HepG2 (cell line): ENCODE results near the gene ZKSCAN5. TPM values are rescaled to one million over a fixed set of nuclear protein-coding genes. Genes with fewer than 3 reads are reported as not detected.

ENCODE experiments used
- FOXA1 ChIP-seq, 2 experiments: fragments of 450-650 bp in 1 of 2; sonication (generic) in 1 of 2; formaldehyde crosslinking in 1 of 2; IDR thresholded peaks; 2 replicates each; pipeline versions ENCODE4 v1.4.0 to v1.6.1; 2016 to 2020; ENCODE audit warnings: missing genetic modification reagents in 1 of 2
- HES4 ChIP-seq: sonication (generic); formaldehyde crosslinking; IDR thresholded peaks from 2 replicates; pipeline ENCODE4 v1.9.0; 2021; ENCODE audit warnings: mild to moderate bottlenecking, missing genetic modification reagents, borderline replicate concordance
- SAFB2 ChIP-seq: sonication (generic); formaldehyde crosslinking; IDR thresholded peaks from 2 replicates; pipeline ENCODE4 v1.5.1; 2020; ENCODE audit warnings: missing genetic modification reagents, low read depth, mild to moderate bottlenecking, borderline replicate concordance
- SIX4 ChIP-seq: sonication (generic); formaldehyde crosslinking; IDR thresholded peaks from 2 replicates; pipeline ENCODE4 v1.4.0; 2020; ENCODE audit warnings: missing genetic modification reagents
- TMF1 ChIP-seq: sonication (generic); formaldehyde crosslinking; IDR thresholded peaks from 2 replicates; pipeline ENCODE4 v1.8.1; 2022; ENCODE audit warnings: low read depth, missing genetic modification reagents
- YEATS4 ChIP-seq: sonication (generic); formaldehyde crosslinking; IDR thresholded peaks from 2 replicates; pipeline ENCODE4 v1.4.0; 2020; ENCODE audit warnings: missing genetic modification reagents, borderline replicate concordance
- ZFP41 ChIP-seq: sonication (generic); formaldehyde crosslinking; IDR thresholded peaks from 2 replicates; pipeline ENCODE4 v1.4.0; 2020; ENCODE audit warnings: mild to moderate bottlenecking, missing genetic modification reagents, borderline replicate concordance
- ZNF136 ChIP-seq: sonication (generic); formaldehyde crosslinking; IDR thresholded peaks from 2 replicates; pipeline ENCODE4 v1.8.1; 2022; ENCODE audit warnings: low read depth, mild to moderate bottlenecking, moderate library complexity, missing genetic modification reagents
- ZNF230 ChIP-seq: sonication (generic); formaldehyde crosslinking; IDR thresholded peaks from 2 replicates; pipeline ENCODE4 v1.4.0; 2020; ENCODE audit warnings: mild to moderate bottlenecking, missing genetic modification reagents
- ZNF792 ChIP-seq: IDR thresholded peaks from 2 replicates; pipeline ENCODE4 v1.6.1; 2016
- polyA plus RNA-seq, 8 experiments: library from polyadenylated mRNA; depleted of rRNA in 3 of 8; stranded (reverse) in 7 of 8; unstranded in 1 of 8; fragments of >200 nt; fragmentation: Illumina TruSeq in 4 of 8; extraction: Trizol in 4 of 8; gene quantifications; 2 replicates each; pipeline versions ENCODE4 v1.2.1 to v1.2.3, GENCODE V29; 2011 to 2016; ENCODE audit warnings: low read depth in 4 of 8, missing spikeins in 1 of 8, mixed read lengths in 1 of 8; ENCODE audit not compliant: insufficient read depth in 1 of 8
- total RNA-seq, 5 experiments: library from RNA; depleted of rRNA; stranded (reverse); fragments of >200 nt; fragmentation: Illumina TruSeq; extraction: Trizol; gene quantifications; 2 replicates each; pipeline ENCODE4 v1.2.3, GENCODE V29; 2016; ENCODE audit warnings: low read depth in 1 of 5
- TF ChIP-seq, protein P1 (sequence below): sonication (generic); formaldehyde crosslinking; IDR thresholded peaks from 2 replicates; pipeline ENCODE4 v1.9.0; 2021; ENCODE audit warnings: mild to moderate bottlenecking, missing genetic modification reagents
- TF ChIP-seq, protein P2 (sequence below): sonication (generic); formaldehyde crosslinking; IDR thresholded peaks from 2 replicates; pipeline ENCODE4; 2020; ENCODE audit warnings: missing genetic modification reagents, mild to moderate bottlenecking, borderline replicate concordance
- TF ChIP-seq, protein P3 (sequence below): sonication (generic); formaldehyde crosslinking; IDR thresholded peaks from 2 replicates; pipeline ENCODE4 v1.4.0; 2020; ENCODE audit warnings: missing genetic modification reagents, mild to moderate bottlenecking, borderline replicate concordance
- TF ChIP-seq, protein P4 (sequence below): IDR thresholded peaks from 2 replicates; pipeline ENCODE4 v1.6.1; 2016; ENCODE audit warnings: control low read depth

Gene ZKSCAN5
- total and polyA plus RNA-seq, 2 of the 13 experiments (the other 11 are each of a cell fraction or from before 2014, with no cell fraction given), result 5.5 to 11.7 TPM

DNA sequence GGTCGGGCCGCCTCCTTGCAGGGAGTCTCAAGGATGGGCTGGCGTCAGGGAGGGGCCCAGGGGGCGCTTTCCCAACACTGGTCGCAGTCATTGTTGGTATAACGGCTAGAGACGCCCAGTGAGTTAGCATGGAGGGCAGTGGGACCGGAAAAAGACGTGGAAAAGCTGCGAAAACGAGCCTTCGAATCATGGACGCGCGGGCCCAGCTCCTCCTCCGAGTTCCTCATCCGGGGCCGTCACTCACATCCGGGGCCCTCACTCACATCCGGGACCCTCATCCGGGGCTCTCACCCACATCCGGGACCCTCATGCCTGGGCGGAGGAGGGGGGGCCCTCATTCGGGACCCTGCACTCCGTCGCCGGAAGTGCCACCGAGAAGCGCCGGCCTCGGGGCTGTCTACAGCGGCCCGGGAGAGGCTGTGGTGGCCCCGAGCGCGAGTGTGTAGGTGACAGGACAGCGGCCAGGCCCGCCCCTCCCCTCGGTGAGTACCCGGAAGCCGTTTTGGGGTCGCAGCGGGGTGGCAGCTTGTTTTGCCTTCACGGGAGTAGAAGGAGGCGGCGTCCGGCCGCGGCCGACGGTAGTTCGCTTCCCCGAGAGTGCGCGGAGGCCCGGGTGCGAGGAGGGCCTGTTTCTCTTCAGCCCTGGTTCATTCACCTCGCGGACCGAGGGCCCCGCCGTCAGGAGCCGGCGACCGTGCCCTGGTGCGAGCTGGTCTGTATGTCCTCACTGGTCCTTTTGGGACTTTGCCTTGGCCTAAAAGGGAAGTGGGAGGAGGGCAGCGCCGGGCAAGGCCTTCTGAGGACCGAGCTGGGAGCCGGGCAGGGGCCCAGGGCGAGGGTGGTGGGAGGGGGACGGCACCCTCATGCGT is 54.1 kb downstream of the ZKSCAN5 start, which contains the start of gene ZNF655 (continued):
- TF ChIP-seq, protein P1, sequence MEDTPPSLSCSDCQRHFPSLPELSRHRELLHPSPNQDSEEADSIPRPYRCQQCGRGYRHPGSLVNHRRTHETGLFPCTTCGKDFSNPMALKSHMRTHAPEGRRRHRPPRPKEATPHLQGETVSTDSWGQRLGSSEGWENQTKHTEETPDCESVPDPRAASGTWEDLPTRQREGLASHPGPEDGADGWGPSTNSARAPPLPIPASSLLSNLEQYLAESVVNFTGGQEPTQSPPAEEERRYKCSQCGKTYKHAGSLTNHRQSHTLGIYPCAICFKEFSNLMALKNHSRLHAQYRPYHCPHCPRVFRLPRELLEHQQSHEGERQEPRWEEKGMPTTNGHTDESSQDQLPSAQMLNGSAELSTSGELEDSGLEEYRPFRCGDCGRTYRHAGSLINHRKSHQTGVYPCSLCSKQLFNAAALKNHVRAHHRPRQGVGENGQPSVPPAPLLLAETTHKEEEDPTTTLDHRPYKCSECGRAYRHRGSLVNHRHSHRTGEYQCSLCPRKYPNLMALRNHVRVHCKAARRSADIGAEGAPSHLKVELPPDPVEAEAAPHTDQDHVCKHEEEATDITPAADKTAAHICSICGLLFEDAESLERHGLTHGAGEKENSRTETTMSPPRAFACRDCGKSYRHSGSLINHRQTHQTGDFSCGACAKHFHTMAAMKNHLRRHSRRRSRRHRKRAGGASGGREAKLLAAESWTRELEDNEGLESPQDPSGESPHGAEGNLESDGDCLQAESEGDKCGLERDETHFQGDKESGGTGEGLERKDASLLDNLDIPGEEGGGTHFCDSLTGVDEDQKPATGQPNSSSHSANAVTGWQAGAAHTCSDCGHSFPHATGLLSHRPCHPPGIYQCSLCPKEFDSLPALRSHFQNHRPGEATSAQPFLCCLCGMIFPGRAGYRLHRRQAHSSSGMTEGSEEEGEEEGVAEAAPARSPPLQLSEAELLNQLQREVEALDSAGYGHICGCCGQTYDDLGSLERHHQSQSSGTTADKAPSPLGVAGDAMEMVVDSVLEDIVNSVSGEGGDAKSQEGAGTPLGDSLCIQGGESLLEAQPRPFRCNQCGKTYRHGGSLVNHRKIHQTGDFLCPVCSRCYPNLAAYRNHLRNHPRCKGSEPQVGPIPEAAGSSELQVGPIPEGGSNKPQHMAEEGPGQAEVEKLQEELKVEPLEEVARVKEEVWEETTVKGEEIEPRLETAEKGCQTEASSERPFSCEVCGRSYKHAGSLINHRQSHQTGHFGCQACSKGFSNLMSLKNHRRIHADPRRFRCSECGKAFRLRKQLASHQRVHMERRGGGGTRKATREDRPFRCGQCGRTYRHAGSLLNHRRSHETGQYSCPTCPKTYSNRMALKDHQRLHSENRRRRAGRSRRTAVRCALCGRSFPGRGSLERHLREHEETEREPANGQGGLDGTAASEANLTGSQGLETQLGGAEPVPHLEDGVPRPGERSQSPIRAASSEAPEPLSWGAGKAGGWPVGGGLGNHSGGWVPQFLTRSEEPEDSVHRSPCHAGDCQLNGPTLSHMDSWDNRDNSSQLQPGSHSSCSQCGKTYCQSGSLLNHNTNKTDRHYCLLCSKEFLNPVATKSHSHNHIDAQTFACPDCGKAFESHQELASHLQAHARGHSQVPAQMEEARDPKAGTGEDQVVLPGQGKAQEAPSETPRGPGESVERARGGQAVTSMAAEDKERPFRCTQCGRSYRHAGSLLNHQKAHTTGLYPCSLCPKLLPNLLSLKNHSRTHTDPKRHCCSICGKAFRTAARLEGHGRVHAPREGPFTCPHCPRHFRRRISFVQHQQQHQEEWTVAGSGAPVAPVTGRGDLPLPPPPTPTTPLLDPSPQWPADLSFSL, result 0 out of 2 replicates have a peak, but pooled peaks have one; percentile 27
- TF ChIP-seq TMF1, result peak; percentile 49
- peak; percentile 88 for TF ChIP-seq YEATS4
- peak; percentile 56; the same call in 1 of the 2 replicates for TF ChIP-seq ZFP41 (CRISPR knock-in tag)
- TF ChIP-seq SIX4 (CRISPR knock-in tag), result no peak
- no peak for TF ChIP-seq FOXA1 (IDR thresholded peaks at IDR 0.05)
- TF ChIP-seq FOXA1 (CRISPR knock-in tag; IDR thresholded peaks at IDR 0.05), result no peak
- TF ChIP-seq, protein P2, sequence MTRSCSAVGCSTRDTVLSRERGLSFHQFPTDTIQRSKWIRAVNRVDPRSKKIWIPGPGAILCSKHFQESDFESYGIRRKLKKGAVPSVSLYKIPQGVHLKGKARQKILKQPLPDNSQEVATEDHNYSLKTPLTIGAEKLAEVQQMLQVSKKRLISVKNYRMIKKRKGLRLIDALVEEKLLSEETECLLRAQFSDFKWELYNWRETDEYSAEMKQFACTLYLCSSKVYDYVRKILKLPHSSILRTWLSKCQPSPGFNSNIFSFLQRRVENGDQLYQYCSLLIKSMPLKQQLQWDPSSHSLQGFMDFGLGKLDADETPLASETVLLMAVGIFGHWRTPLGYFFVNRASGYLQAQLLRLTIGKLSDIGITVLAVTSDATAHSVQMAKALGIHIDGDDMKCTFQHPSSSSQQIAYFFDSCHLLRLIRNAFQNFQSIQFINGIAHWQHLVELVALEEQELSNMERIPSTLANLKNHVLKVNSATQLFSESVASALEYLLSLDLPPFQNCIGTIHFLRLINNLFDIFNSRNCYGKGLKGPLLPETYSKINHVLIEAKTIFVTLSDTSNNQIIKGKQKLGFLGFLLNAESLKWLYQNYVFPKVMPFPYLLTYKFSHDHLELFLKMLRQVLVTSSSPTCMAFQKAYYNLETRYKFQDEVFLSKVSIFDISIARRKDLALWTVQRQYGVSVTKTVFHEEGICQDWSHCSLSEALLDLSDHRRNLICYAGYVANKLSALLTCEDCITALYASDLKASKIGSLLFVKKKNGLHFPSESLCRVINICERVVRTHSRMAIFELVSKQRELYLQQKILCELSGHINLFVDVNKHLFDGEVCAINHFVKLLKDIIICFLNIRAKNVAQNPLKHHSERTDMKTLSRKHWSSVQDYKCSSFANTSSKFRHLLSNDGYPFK, result peak; percentile 82
- TF ChIP-seq, protein P3, sequence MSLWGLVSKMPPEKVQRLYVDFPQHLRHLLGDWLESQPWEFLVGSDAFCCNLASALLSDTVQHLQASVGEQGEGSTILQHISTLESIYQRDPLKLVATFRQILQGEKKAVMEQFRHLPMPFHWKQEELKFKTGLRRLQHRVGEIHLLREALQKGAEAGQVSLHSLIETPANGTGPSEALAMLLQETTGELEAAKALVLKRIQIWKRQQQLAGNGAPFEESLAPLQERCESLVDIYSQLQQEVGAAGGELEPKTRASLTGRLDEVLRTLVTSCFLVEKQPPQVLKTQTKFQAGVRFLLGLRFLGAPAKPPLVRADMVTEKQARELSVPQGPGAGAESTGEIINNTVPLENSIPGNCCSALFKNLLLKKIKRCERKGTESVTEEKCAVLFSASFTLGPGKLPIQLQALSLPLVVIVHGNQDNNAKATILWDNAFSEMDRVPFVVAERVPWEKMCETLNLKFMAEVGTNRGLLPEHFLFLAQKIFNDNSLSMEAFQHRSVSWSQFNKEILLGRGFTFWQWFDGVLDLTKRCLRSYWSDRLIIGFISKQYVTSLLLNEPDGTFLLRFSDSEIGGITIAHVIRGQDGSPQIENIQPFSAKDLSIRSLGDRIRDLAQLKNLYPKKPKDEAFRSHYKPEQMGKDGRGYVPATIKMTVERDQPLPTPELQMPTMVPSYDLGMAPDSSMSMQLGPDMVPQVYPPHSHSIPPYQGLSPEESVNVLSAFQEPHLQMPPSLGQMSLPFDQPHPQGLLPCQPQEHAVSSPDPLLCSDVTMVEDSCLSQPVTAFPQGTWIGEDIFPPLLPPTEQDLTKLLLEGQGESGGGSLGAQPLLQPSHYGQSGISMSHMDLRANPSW, result 0 out of 2 replicates have a peak, but pooled peaks have one; percentile 59
- peak; percentile 69; the same call in 1 of the 2 replicates for TF ChIP-seq ZNF230 (CRISPR knock-in tag)
- peak; percentile 22; the same call in 1 of the 2 replicates for TF ChIP-seq HES4 (CRISPR knock-in tag)
- TF ChIP-seq, protein P4, sequence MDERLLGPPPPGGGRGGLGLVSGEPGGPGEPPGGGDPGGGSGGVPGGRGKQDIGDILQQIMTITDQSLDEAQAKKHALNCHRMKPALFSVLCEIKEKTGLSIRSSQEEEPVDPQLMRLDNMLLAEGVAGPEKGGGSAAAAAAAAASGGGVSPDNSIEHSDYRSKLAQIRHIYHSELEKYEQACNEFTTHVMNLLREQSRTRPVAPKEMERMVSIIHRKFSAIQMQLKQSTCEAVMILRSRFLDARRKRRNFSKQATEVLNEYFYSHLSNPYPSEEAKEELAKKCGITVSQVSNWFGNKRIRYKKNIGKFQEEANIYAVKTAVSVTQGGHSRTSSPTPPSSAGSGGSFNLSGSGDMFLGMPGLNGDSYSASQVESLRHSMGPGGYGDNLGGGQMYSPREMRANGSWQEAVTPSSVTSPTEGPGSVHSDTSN (CRISPR knock-in tag), result peak; percentile 54
- 0 out of 2 replicates have a peak, but pooled peaks have one; percentile 53 for TF ChIP-seq ZNF136 (CRISPR knock-in tag)
- peak; percentile 31; the same call in 1 of the 2 replicates for TF ChIP-seq SAFB2 (CRISPR knock-in tag)
- peak; percentile 85; the same call in 1 of the 2 replicates for TF ChIP-seq ZNF792 (CRISPR knock-in tag)
